ENCODE data around the gene DNMT3L. TPM values are rescaled to one million over a fixed set of nuclear protein-coding genes. Genes with fewer than 3 reads are reported as not detected.

DNMT3L gene
- total RNA-seq (2022; extraction: Qiagen RNA extraction), result 0.07 TPM in 1 of 5 replicates, not detected in the others

GRCh38 chr21:44261675-44262295, at the start of gene DNMT3L:
TSS of gene DNMT3L (minus strand) at chr21:44261897. CDS start at chr21:44261259, 638 bp downstream.

GRCh38 chr21:44299458-44300261, 38.0 kb upstream of the DNMT3L start, which contains the start of gene PFKL:
TSS of gene PFKL (plus strand) at chr21:44300053. CDS start at chr21:44300106, 53 bp downstream.

GRCh38 chr21:44285138-44285992, 23.7 kb upstream of the DNMT3L start, which contains the start of gene AIRE:
TSS of gene AIRE (plus strand) at chr21:44285876. CDS start at chr21:44286007, 131 bp downstream.

GRCh38 chr21:44240842-44241241, 20.9 kb downstream of the DNMT3L start, which contains the start of gene ICOSLG:
TSS of gene ICOSLG (minus strand) at chr21:44240943. CDS start at chr21:44240817, 126 bp downstream.

Other genes with a start within 250 kb of the DNMT3L start
- gene TRAPPC10, start 249.6 kb downstream of the DNMT3L start, total RNA-seq (2022; extraction: Qiagen RNA extraction), result 15.4 to 19.8 TPM (median 18.2 TPM) in 5 replicates
- 1.0 to 3.2 TPM (median 1.3 TPM) in 5 replicates for gene PWP2, start 154.5 kb downstream of the DNMT3L start, total RNA-seq (2022; extraction: Qiagen RNA extraction)
- gene GATD3, start 128.2 kb downstream of the DNMT3L start, total RNA-seq (2022; extraction: Qiagen RNA extraction), result 1.6 to 5.0 TPM (median 3.4 TPM) in 5 replicates
- gene ICOSLG, start 21.0 kb downstream of the DNMT3L start, total RNA-seq (2022; extraction: Qiagen RNA extraction), result 3.8 to 4.5 TPM (median 4.2 TPM) in 5 replicates
- gene AIRE, start 24.0 kb upstream of the DNMT3L start, total RNA-seq (2022; extraction: Qiagen RNA extraction), result not detected in 5 replicates
- 44.1 to 61.1 TPM (median 47.5 TPM) in 5 replicates for gene PFKL, start 38.2 kb upstream of the DNMT3L start, total RNA-seq (2022; extraction: Qiagen RNA extraction)
- 5.9 to 8.9 TPM (median 7.9 TPM) in 5 replicates for gene CFAP410, start 77.5 kb upstream of the DNMT3L start, total RNA-seq (2022; extraction: Qiagen RNA extraction)
- 6.7 to 10.5 TPM (median 8.3 TPM) in 5 replicates for gene TRPM2, start 91.7 kb upstream of the DNMT3L start, total RNA-seq (2022; extraction: Qiagen RNA extraction)
- gene LRRC3, start 193.6 kb upstream of the DNMT3L start, total RNA-seq (2022; extraction: Qiagen RNA extraction), result 1.7 to 2.3 TPM (median 2.2 TPM) in 5 replicates

Data from A549 treated with Hydrocortisone at 1 μM for 4 hours (cell line).